GM19238 (cell line): ENCODE measurements around the gene CUBN.
"Not testable (repeated sequence)": the region's sequence is repeated elsewhere in the genome, so short reads cannot be mapped to it uniquely, and the experiment has no call there.

Experiments
- DNase-seq: peaks from one replicate; pipeline ENCODE4 v3.0.0; 2011; ENCODE audit warnings: low spot score; ENCODE audit not compliant: insufficient read length

Gene CUBN

GRCh38 chr10:16828114-16828568 is 301.5 kb downstream of the CUBN start:
- no peak for DNase-seq

- DNase-seq = not testable (repeated sequence)
These were observed 302.1 kb downstream of the CUBN start for GRCh38 chr10:16827474-16827873.

GRCh38 chr10:16822726-16823360 is 306.8 kb downstream of the CUBN start:
- no peak for DNase-seq

GRCh38 chr10:16822027-16822426 is 307.6 kb downstream of the CUBN start:
- DNase-seq = no peak

GRCh38 chr10:16820421-16820820 is 309.2 kb downstream of the CUBN start:
- no peak for DNase-seq

GRCh38 chr10:16820018-16820417 is 309.6 kb downstream of the CUBN start:
- no peak for DNase-seq

GRCh38 chr10:16819436-16819835 is 310.2 kb downstream of the CUBN start:
- no peak for DNase-seq

- no peak for DNase-seq
These were observed 310.6 kb downstream of the CUBN start for GRCh38 chr10:16819026-16819425.

- peak; percentile 87 for DNase-seq
These were observed 312.2 kb downstream of the CUBN start, which contains the start of gene RSU1 for GRCh38 chr10:16817125-16818019. Gene RSU1, minus strand, starts transcription at chr10:16817424. Its CDS starts 343 bp downstream, at chr10:16817081.

GRCh38 chr10:16816830-16817124 is 312.8 kb downstream of the CUBN start:
- no peak for DNase-seq

GRCh38 chr10:16816171-16816570 is 313.4 kb downstream of the CUBN start:
- DNase-seq = no peak

GRCh38 chr10:16814012-16814411 is 315.6 kb downstream of the CUBN start:
- DNase-seq = no peak

GRCh38 chr10:16812676-16813075 is 316.9 kb downstream of the CUBN start:
- DNase-seq = no peak

- no peak for DNase-seq
These were observed 317.8 kb downstream of the CUBN start for GRCh38 chr10:16811765-16812164.

- DNase-seq = no peak
These were observed 318.3 kb downstream of the CUBN start for GRCh38 chr10:16811292-16811691.

- peak; percentile 16 for DNase-seq
These were observed 320.4 kb downstream of the CUBN start for GRCh38 chr10:16809074-16809718.

GRCh38 chr10:16804123-16804522 is 325.5 kb downstream of the CUBN start:
- DNase-seq = no peak

GRCh38 chr10:16803464-16803863 is 326.1 kb downstream of the CUBN start:
- DNase-seq = no peak

GRCh38 chr10:16799621-16800020 is 330.0 kb downstream of the CUBN start:
- peak; percentile 19 for DNase-seq

- no peak for DNase-seq
These were observed 331.0 kb downstream of the CUBN start for GRCh38 chr10:16798571-16798970.

GRCh38 chr10:16795410-16796073 is 334.1 kb downstream of the CUBN start:
- no peak for DNase-seq

GRCh38 chr10:16794005-16794404 is 335.6 kb downstream of the CUBN start:
- DNase-seq = no peak
